Bronchial epithelial cell (primary cell): ENCODE results near the gene INSYN2B. TPM values are rescaled to one million over a fixed set of nuclear protein-coding genes. Genes with fewer than 3 reads are reported as not detected.
A peak's percentile ranks its signal among the peaks of the same experiment; 100 is the strongest.

Experiments
- DNase-seq: peaks from one replicate; pipeline ENCODE4 v3.0.0-alpha.2; 2010; ENCODE audit warnings: low read depth
- FAIRE-seq: peaks from 2 replicates; lab custom pipeline; 2011; peaks lifted over from hg19 to GRCh38; lab: Jason Lieb, UNC
- H3K27me3 ChIP-seq: 2 replicates; pipeline ENCODE4 v1.5.1; 2011; ENCODE audit warnings: low read length; ENCODE audit not compliant: control insufficient read depth, insufficient read depth
- H3K36me3 ChIP-seq: 2 replicates; pipeline ENCODE4 v1.5.1; 2011; ENCODE audit warnings: low read length; ENCODE audit not compliant: control insufficient read depth, insufficient read depth
- H3K4me3 ChIP-seq: 2 replicates; pipeline ENCODE4 v1.5.1; 2011; ENCODE audit warnings: mild to moderate bottlenecking, low read depth, low read length, control low read depth
- CTCF ChIP-seq: IDR thresholded peaks from 2 replicates; pipeline ENCODE4 v1.5.1; 2011; ENCODE audit warnings: mild to moderate bottlenecking, moderate library complexity, low read length, control low read depth, inconsistent platforms; ENCODE audit not compliant: insufficient read depth, severe bottlenecking
- total RNA-seq: library from RNA; depleted of rRNA; stranded (reverse); fragments of >200 nt; gene quantifications from 2 replicates; pipeline ENCODE4 v1.2.1, GENCODE V29; 2014

INSYN2B gene
- total RNA-seq, 1 donor from 2014 or later, result 0.53 TPM

GRCh38 chr5:169862391-169862811 lies 117.9 kb downstream of the INSYN2B start:
- Histone ChIP-seq H3K27me3 (no peaks in the 10 kb centered on the region), H3K36me3 (no peaks in the 10 kb centered on the region), H3K4me3 (no peak overlapping the region)
- TF ChIP-seq CTCF, result no peak
- DNase-seq, result no peak
- FAIRE-seq, result no peak

GRCh38 chr5:169861934-169862333 lies 118.4 kb downstream of the INSYN2B start:
- FAIRE-seq (no peak), DNase-seq (no peak)
- Histone ChIP-seq H3K4me3 (no peak overlapping the region), H3K27me3 (no peaks in the 10 kb centered on the region), H3K36me3 (no peaks in the 10 kb centered on the region)
- no peak for TF ChIP-seq CTCF

- Histone ChIP-seq H3K4me3 (no peak overlapping the region), H3K27me3 (no peaks in the 10 kb centered on the region), H3K36me3 (no peaks in the 10 kb centered on the region)
- FAIRE-seq (no peak), DNase-seq (no peak)
- no peak for TF ChIP-seq CTCF
Observed at GRCh38 chr5:169861433-169861832, 118.9 kb downstream of the INSYN2B start.

GRCh38 chr5:169860585-169860984 lies 119.7 kb downstream of the INSYN2B start:
- no peak overlapping the region for H3K4me3 ChIP-seq
- DNase-seq (no peak), FAIRE-seq (no peak)
- no peak for TF ChIP-seq CTCF
- H3K36me3 ChIP-seq, result no peaks in the 10 kb centered on the region
- no peaks in the 10 kb centered on the region for H3K27me3 ChIP-seq

- DNase-seq, result peak; percentile 82
- peak; percentile 18 for FAIRE-seq
Observed at GRCh38 chr5:169856571-169856970, 123.7 kb downstream of the INSYN2B start.

More at GRCh38 chr5:169856571-169856970, 123.7 kb downstream of the INSYN2B start:
- Histone ChIP-seq H3K4me3 (no peak overlapping the region), H3K36me3 (no peaks in the 10 kb centered on the region), H3K27me3 (no peaks in the 10 kb centered on the region)
- TF ChIP-seq CTCF, result no peak
